Prostate gland (tissue), 2 donors: Measurements from ENCODE around the gene MYL12B.

Experiments used
- POLR2A ChIP-seq: fragments of 450-650 bp; IDR thresholded peaks from one replicate; pipeline ENCODE4 v1.6.1; 2016; ENCODE audit warnings: antibody characterized with exemption, mild to moderate bottlenecking
- TF ChIP-seq, protein P1 (sequence below), 4 experiments: fragments of 200-600 bp in 2 of 4; fragments of 450-650 bp in 2 of 4; sonication (generic) in 2 of 4; IDR thresholded peaks; 1 replicate in 3 of 4; 2 replicates in 1 of 4; pipeline ENCODE4 v1.5.1; 2016 to 2019; ENCODE audit warnings: antibody characterized with exemption in 4 of 4, mild to moderate bottlenecking in 2 of 4, moderate library complexity in 2 of 4

DNA sequence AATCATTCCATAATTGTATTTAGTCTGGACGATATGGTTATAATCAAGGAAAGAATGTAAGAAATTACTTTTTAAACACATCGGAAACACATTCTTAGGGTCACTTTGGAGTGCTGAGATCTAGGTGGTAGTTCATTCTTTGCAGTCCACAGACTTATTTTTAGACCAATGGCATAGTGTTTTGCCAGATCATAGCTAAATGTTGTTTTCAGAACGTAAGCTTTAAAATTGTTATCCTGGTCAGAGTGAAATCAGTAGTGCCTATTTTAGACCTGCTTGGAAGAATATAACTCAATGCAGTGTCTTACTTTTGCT, 10.0 kb upstream of the MYL12B start:
- TF ChIP-seq, protein P1, sequence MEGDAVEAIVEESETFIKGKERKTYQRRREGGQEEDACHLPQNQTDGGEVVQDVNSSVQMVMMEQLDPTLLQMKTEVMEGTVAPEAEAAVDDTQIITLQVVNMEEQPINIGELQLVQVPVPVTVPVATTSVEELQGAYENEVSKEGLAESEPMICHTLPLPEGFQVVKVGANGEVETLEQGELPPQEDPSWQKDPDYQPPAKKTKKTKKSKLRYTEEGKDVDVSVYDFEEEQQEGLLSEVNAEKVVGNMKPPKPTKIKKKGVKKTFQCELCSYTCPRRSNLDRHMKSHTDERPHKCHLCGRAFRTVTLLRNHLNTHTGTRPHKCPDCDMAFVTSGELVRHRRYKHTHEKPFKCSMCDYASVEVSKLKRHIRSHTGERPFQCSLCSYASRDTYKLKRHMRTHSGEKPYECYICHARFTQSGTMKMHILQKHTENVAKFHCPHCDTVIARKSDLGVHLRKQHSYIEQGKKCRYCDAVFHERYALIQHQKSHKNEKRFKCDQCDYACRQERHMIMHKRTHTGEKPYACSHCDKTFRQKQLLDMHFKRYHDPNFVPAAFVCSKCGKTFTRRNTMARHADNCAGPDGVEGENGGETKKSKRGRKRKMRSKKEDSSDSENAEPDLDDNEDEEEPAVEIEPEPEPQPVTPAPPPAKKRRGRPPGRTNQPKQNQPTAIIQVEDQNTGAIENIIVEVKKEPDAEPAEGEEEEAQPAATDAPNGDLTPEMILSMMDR (IDR thresholded peaks at IDR 0.05): no peak
- TF ChIP-seq POLR2A: no peak
